Endodermal cell (in vitro differentiated cells): ENCODE data around the gene ANAPC7. TPM values are rescaled to one million over a fixed set of nuclear protein-coding genes. Genes with fewer than 3 reads are reported as not detected.

ENCODE experiments used
- DNase-seq: peaks from one replicate; pipeline ENCODE4 v3.0.0-alpha.2; 2017
- H3K27ac ChIP-seq: 2 replicates; pipeline ENCODE4 v1.5.1; 2013; ENCODE audit warnings: mild to moderate bottlenecking, low read depth, low read length, moderate library complexity
- H3K27me3 ChIP-seq: 2 replicates; pipeline ENCODE4 v1.6.1; 2013; ENCODE audit warnings: mild to moderate bottlenecking, low read length, moderate library complexity; ENCODE audit not compliant: insufficient read depth, control insufficient read depth, poor library complexity, severe bottlenecking
- H3K36me3 ChIP-seq: 2 replicates; pipeline ENCODE4 v1.7.0; 2013; ENCODE audit warnings: mild to moderate bottlenecking, low read length, moderate library complexity; ENCODE audit not compliant: control insufficient read depth, insufficient read depth
- H3K4me1 ChIP-seq: one replicate; pipeline ENCODE4 v1.7.0; 2013; ENCODE audit warnings: low read length; ENCODE audit not compliant: control insufficient read depth, insufficient read depth
- H3K4me3 ChIP-seq: 2 replicates; pipeline ENCODE4 v1.5.1; 2013; ENCODE audit warnings: mild to moderate bottlenecking, low read length, moderate library complexity
- H3K9ac ChIP-seq: 2 replicates; pipeline ENCODE4 v1.6.1; 2013; ENCODE audit warnings: mild to moderate bottlenecking, low read length, moderate library complexity; ENCODE audit not compliant: poor library complexity, severe bottlenecking; ENCODE audit errors: extremely low read depth
- H3K9me3 ChIP-seq: 2 replicates; pipeline ENCODE4 v1.6.1; 2013; ENCODE audit warnings: mild to moderate bottlenecking, low read length, moderate library complexity; ENCODE audit not compliant: control insufficient read depth
- H3K27ac Mint-ChIP-seq: 2 replicates; pipeline ENCODE4 v1.8.0; 2020; ENCODE audit warnings: mixed read lengths
- H3K27me3 Mint-ChIP-seq: 2 replicates; pipeline ENCODE4 v1.8.0; 2021; ENCODE audit warnings: mild to moderate bottlenecking, mixed read lengths; ENCODE audit not compliant: insufficient read depth
- H3K36me3 Mint-ChIP-seq: 2 replicates; pipeline ENCODE4 v1.8.0; 2020; ENCODE audit warnings: low read depth, mixed read lengths
- H3K4me1 Mint-ChIP-seq: 2 replicates; pipeline ENCODE4 v1.8.0; 2020; ENCODE audit warnings: mixed read lengths
- H3K4me3 Mint-ChIP-seq: 2 replicates; pipeline ENCODE4 v1.8.0; 2020; ENCODE audit warnings: mild to moderate bottlenecking, moderate library complexity, mixed read lengths
- H3K9me3 Mint-ChIP-seq: 2 replicates; pipeline ENCODE4 v1.8.0; 2020; ENCODE audit warnings: mild to moderate bottlenecking, mixed read lengths
- CTCF ChIP-seq: fragments of 200-600 bp; sonication (generic); conservative IDR thresholded peaks from 2 replicates; pipeline ENCODE4 v1.5.0; 2021; ENCODE audit warnings: antibody characterized with exemption, mild to moderate bottlenecking
- WGBS, 2 experiments: methylation state at CpG; one replicate each; pipeline versions ENCODE4 v1.1.5 to v1.1.7; 2013; ENCODE audit warnings: missing lambda C conversion rate in 2 of 2, mixed read lengths in 1 of 2; ENCODE audit not compliant: insufficient coverage in 1 of 2, insufficient read length in 1 of 2; 5-methylcytosine and 5-hydroxymethylcytosine counted together
- total RNA-seq, 2 donors: library from RNA; stranded (reverse); fragmentation: NEBNext Ultra II Directional in 1 of 2; extraction: Animal tissue kit (Norgen Biotek cat#: 25700) in 1 of 2; gene quantifications; 2 replicates in 1 of 2; 3 replicates in 1 of 2; pipeline ENCODE4 v1.2.1, GENCODE V29; 2021

Gene ANAPC7
- total RNA-seq, 2 donors from 2014 or later: 86.0 to 100 TPM

GRCh38 chr12:110367181-110367864 lies 36.2 kb downstream of the ANAPC7 start:
- Histone ChIP-seq H3K9ac (no peak overlapping the region), H3K36me3 (peaks cover 21% of the 10 kb centered on the region), H3K4me1 (no peaks in the 10 kb centered on the region), H3K4me3 (no peak overlapping the region), H3K9me3 (no peaks in the 10 kb centered on the region), H3K27me3 (no peaks in the 10 kb centered on the region), H3K27ac (peak overlapping the region; percentile 40)
- H3K36me3 Mint-ChIP-seq: peaks cover 15% of the 10 kb centered on the region
- H3K27ac Mint-ChIP-seq: no peak overlapping the region
- H3K4me1 Mint-ChIP-seq: no peaks in the 10 kb centered on the region
- 92 to 94% methylated on average over 12 to 15 of the region's 15 CpGs for WGBS, 2 experiments
- H3K27me3 Mint-ChIP-seq: no peaks in the 10 kb centered on the region
- no peak for TF ChIP-seq CTCF
- peaks cover 1% of the 10 kb centered on the region for H3K9me3 Mint-ChIP-seq
- DNase-seq: no peak
- no peak overlapping the region for H3K4me3 Mint-ChIP-seq

- H3K36me3 ChIP-seq: peaks cover 18% of the 10 kb centered on the region
- H3K9me3 ChIP-seq: no peaks in the 10 kb centered on the region
- Mint-ChIP-seq H3K27me3 (no peaks in the 10 kb centered on the region), H3K36me3 (peaks cover 11% of the 10 kb centered on the region), H3K4me1 (no peaks in the 10 kb centered on the region), H3K9me3 (peaks cover 1% of the 10 kb centered on the region), H3K27ac (no peak overlapping the region), H3K4me3 (no peak overlapping the region)
- H3K27ac ChIP-seq: peak overlapping the region; percentile 40
- no peak for TF ChIP-seq CTCF
- H3K4me3 ChIP-seq: no peak overlapping the region
- no peaks in the 10 kb centered on the region for H3K4me1 ChIP-seq
- DNase-seq: no peak
- no peak overlapping the region for H3K9ac ChIP-seq
- 88 to 100% methylated on average over 5 to 11 of the region's 13 CpGs for WGBS, 2 experiments
- no peaks in the 10 kb centered on the region for H3K27me3 ChIP-seq
Measured at GRCh38 chr12:110366321-110367142, 37.0 kb downstream of the ANAPC7 start.

GRCh38 chr12:110365489-110366320 lies 37.8 kb downstream of the ANAPC7 start:
- H3K4me3 Mint-ChIP-seq: no peak overlapping the region
- H3K9me3 ChIP-seq: no peaks in the 10 kb centered on the region

More at GRCh38 chr12:110365489-110366320, 37.8 kb downstream of the ANAPC7 start:
- H3K9ac ChIP-seq: no peak overlapping the region
- Mint-ChIP-seq H3K36me3 (peaks cover 9% of the 10 kb centered on the region), H3K27ac (no peak overlapping the region), H3K9me3 (peaks cover 1% of the 10 kb centered on the region), H3K4me1 (no peaks in the 10 kb centered on the region), H3K27me3 (no peaks in the 10 kb centered on the region)
- 85 to 88% methylated on average over 6 to 7 of the region's 7 CpGs for WGBS, 2 experiments
- peak; percentile 62 for DNase-seq
- no peaks in the 10 kb centered on the region for H3K4me1 ChIP-seq
- no peak overlapping the region for H3K4me3 ChIP-seq
- no peaks in the 10 kb centered on the region for H3K27me3 ChIP-seq
- no peak overlapping the region for H3K27ac ChIP-seq
- H3K36me3 ChIP-seq: peaks cover 13% of the 10 kb centered on the region
- TF ChIP-seq CTCF: no peak
